Peyer's patch (tissue), 4 donors: ENCODE measurements around the gene NFIX.

Source experiments
- CTCF ChIP-seq, 6 experiments: fragments of 450-650 bp in 4 of 6; fragments of 200-600 bp in 2 of 6; sonication (generic) in 1 of 6; IDR thresholded peaks; one replicate each; pipeline ENCODE4 v1.5.1; 2017 to 2019; ENCODE audit warnings: antibody characterized with exemption in 6 of 6, mild to moderate bottlenecking in 3 of 6, moderate library complexity in 1 of 6
- POLR2A ChIP-seq, 2 donors: fragments of 450-650 bp; IDR thresholded peaks; one replicate each; pipeline ENCODE4 v1.5.1; 2017; ENCODE audit warnings: antibody characterized with exemption in 2 of 2, mild to moderate bottlenecking in 2 of 2, moderate library complexity in 2 of 2

DNA sequence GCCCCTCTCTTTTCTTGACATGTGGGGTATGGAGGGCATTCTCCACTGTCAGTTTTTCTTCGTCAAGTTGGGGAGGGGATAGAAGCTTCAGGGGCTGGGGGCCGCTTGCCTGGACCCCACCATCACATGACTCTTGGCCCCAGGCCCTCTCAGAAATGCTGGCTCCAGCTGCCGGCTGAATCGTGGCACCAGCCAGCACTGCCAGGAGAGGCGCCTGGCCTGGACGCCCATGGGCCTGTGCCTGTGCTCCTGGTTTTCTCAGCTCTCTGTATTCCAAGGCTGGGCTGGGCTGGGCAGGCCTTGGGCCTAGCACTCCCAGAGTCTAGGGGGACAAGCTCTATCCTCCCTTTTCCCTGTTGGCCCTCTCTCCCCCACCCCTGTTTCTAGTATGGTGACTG, 68.8 kb downstream of the NFIX start:
- no peak for TF ChIP-seq CTCF (IDR thresholded peaks at IDR 0.05)
- TF ChIP-seq POLR2A (IDR thresholded peaks at IDR 0.05) = no peak
